ENCODE data around the gene KCNAB2.

KCNAB2 gene

GRCh38 chr1:6002714-6003501, 42.8 kb upstream of the KCNAB2 start:
- TF ChIP-seq TAF1 (IDR thresholded peaks at IDR 0.05; ENCODE audit: borderline replicate concordance, insufficient read depth, low read length) (no peak), SIN3A (IDR thresholded peaks at IDR 0.05; ENCODE audit: borderline replicate concordance, insufficient read depth, low read length) (no peak), FOXP2 (optimal IDR thresholded peaks at IDR 0.05; ENCODE audit: borderline replicate concordance, extremely low read depth, extremely low read length, insufficient read depth) (no peak), REST (IDR thresholded peaks at IDR 0.05; ENCODE audit: insufficient read depth in 1 of 2, low read depth in 2 of 2, low read length in 2 of 2) (no peak), POLR2AphosphoS5 (IDR thresholded peaks at IDR 0.05; ENCODE audit: low read depth, low read length) (no peak)

- TF ChIP-seq REST (IDR thresholded peaks at IDR 0.05; ENCODE audit: insufficient read depth in 1 of 2, low read depth in 2 of 2, low read length in 2 of 2) (no peak), SIN3A (IDR thresholded peaks at IDR 0.05; ENCODE audit: borderline replicate concordance, insufficient read depth, low read length) (no peak), TAF1 (IDR thresholded peaks at IDR 0.05; ENCODE audit: borderline replicate concordance, insufficient read depth, low read length) (no peak), FOXP2 (optimal IDR thresholded peaks at IDR 0.05; ENCODE audit: borderline replicate concordance, extremely low read depth, extremely low read length, insufficient read depth) (no peak), POLR2AphosphoS5 (IDR thresholded peaks at IDR 0.05; ENCODE audit: low read depth, low read length) (no peak)
Measured at GRCh38 chr1:6003568-6004411, 41.9 kb upstream of the KCNAB2 start.

- TF ChIP-seq FOXP2 (optimal IDR thresholded peaks at IDR 0.05; ENCODE audit: borderline replicate concordance, extremely low read depth, extremely low read length, insufficient read depth), result no peak
- TF ChIP-seq TAF1 (IDR thresholded peaks at IDR 0.05; ENCODE audit: borderline replicate concordance, insufficient read depth, low read length), result no peak
- TF ChIP-seq SIN3A (IDR thresholded peaks at IDR 0.05; ENCODE audit: borderline replicate concordance, insufficient read depth, low read length), result no peak
Measured at GRCh38 chr1:6004412-6005123, 41.1 kb upstream of the KCNAB2 start.

GRCh38 chr1:6005276-6005917, 40.3 kb upstream of the KCNAB2 start:
- TF ChIP-seq POLR2AphosphoS5 (IDR thresholded peaks at IDR 0.05; ENCODE audit: low read depth, low read length), result no peak
- no peak for TF ChIP-seq FOXP2 (optimal IDR thresholded peaks at IDR 0.05; ENCODE audit: borderline replicate concordance, extremely low read depth, extremely low read length, insufficient read depth)
- no peak for TF ChIP-seq SIN3A (IDR thresholded peaks at IDR 0.05; ENCODE audit: borderline replicate concordance, insufficient read depth, low read length)
- no peak for TF ChIP-seq REST (IDR thresholded peaks at IDR 0.05; ENCODE audit: insufficient read depth in 1 of 2, low read depth in 2 of 2, low read length in 2 of 2)
- TF ChIP-seq TAF1 (IDR thresholded peaks at IDR 0.05; ENCODE audit: borderline replicate concordance, insufficient read depth, low read length), result no peak

- TF ChIP-seq REST (IDR thresholded peaks at IDR 0.05; ENCODE audit: insufficient read depth in 1 of 2, low read depth in 2 of 2, low read length in 2 of 2), result no peak
- TF ChIP-seq FOXP2 (optimal IDR thresholded peaks at IDR 0.05; ENCODE audit: borderline replicate concordance, extremely low read depth, extremely low read length, insufficient read depth), result no peak
- no peak for TF ChIP-seq POLR2AphosphoS5 (IDR thresholded peaks at IDR 0.05; ENCODE audit: low read depth, low read length)
- TF ChIP-seq SIN3A (IDR thresholded peaks at IDR 0.05; ENCODE audit: borderline replicate concordance, insufficient read depth, low read length), result no peak
- no peak for TF ChIP-seq TAF1 (IDR thresholded peaks at IDR 0.05; ENCODE audit: borderline replicate concordance, insufficient read depth, low read length)
Measured at GRCh38 chr1:6006882-6007281, 38.8 kb upstream of the KCNAB2 start.

Measured in PFSK-1 (cell line).